ENCODE measurements around the gene REEP2. TPM values are rescaled to one million over a fixed set of nuclear protein-coding genes. Genes with fewer than 3 reads are reported as not detected.

REEP2 gene
- total RNA-seq, 1 donor from 2014 or later, result 17.2 TPM

- Histone ChIP-seq H3K9ac (ENCODE audit: low read length) (no peak overlapping the region), H3K36me3 (ENCODE audit: insufficient read depth, low read length) (no peaks in the 10 kb centered on the region), H3K27ac (ENCODE audit: low read depth, low read length) (no peak overlapping the region), H3K4me2 (ENCODE audit: low read length) (no peak overlapping the region), H4K20me1 (ENCODE audit: insufficient read depth, low read length) (no peaks in the 10 kb centered on the region), H3K9me3 (ENCODE audit: insufficient read depth, low read depth, low read length) (no peaks in the 10 kb centered on the region), H3K27me3 (ENCODE audit: insufficient read depth, low read length) (no peaks in the 10 kb centered on the region), H2AFZ (ENCODE audit: low read depth, low read length) (no peak overlapping the region), H3K4me1 (ENCODE audit: insufficient read depth, low read length) (peaks cover 9% of the 10 kb centered on the region), H3K79me2 (ENCODE audit: insufficient read depth, low read length) (no peaks in the 10 kb centered on the region), H3K4me3 (ENCODE audit: insufficient read depth, low read depth, low read length) (no peak overlapping the region)
- peaks cover 13% of the 10 kb centered on the region for H3K4me1 Mint-ChIP-seq (ENCODE audit: low read depth, unreplicated experiment)
- no peak overlapping the region for H3K4me3 Mint-ChIP-seq (ENCODE audit: unreplicated experiment)
- DNase-seq (ENCODE audit: low read depth), result no peak
- peaks cover 2% of the 10 kb centered on the region for H3K36me3 Mint-ChIP-seq (ENCODE audit: low read depth, unreplicated experiment)
- FAIRE-seq, result no peak
- H3K27ac Mint-ChIP-seq (ENCODE audit: unreplicated experiment), result peak overlapping the region; percentile 18
- no peak for TF ChIP-seq EZH2 (IDR thresholded peaks at IDR 0.05; ENCODE audit: insufficient read depth, low read length)
- TF ChIP-seq, protein P1, sequence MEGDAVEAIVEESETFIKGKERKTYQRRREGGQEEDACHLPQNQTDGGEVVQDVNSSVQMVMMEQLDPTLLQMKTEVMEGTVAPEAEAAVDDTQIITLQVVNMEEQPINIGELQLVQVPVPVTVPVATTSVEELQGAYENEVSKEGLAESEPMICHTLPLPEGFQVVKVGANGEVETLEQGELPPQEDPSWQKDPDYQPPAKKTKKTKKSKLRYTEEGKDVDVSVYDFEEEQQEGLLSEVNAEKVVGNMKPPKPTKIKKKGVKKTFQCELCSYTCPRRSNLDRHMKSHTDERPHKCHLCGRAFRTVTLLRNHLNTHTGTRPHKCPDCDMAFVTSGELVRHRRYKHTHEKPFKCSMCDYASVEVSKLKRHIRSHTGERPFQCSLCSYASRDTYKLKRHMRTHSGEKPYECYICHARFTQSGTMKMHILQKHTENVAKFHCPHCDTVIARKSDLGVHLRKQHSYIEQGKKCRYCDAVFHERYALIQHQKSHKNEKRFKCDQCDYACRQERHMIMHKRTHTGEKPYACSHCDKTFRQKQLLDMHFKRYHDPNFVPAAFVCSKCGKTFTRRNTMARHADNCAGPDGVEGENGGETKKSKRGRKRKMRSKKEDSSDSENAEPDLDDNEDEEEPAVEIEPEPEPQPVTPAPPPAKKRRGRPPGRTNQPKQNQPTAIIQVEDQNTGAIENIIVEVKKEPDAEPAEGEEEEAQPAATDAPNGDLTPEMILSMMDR (IDR thresholded peaks at IDR 0.05; ENCODE audit: insufficient read depth, low read depth, low read length), result no peak
- H3K9me3 Mint-ChIP-seq (ENCODE audit: unreplicated experiment), result no peaks in the 10 kb centered on the region
- H3K27me3 Mint-ChIP-seq (ENCODE audit: low read depth, unreplicated experiment), result peaks cover 29% of the 10 kb centered on the region
These were observed 20.6 kb downstream of the REEP2 start for GRCh38 chr5:138459311-138459933.

DNA sequence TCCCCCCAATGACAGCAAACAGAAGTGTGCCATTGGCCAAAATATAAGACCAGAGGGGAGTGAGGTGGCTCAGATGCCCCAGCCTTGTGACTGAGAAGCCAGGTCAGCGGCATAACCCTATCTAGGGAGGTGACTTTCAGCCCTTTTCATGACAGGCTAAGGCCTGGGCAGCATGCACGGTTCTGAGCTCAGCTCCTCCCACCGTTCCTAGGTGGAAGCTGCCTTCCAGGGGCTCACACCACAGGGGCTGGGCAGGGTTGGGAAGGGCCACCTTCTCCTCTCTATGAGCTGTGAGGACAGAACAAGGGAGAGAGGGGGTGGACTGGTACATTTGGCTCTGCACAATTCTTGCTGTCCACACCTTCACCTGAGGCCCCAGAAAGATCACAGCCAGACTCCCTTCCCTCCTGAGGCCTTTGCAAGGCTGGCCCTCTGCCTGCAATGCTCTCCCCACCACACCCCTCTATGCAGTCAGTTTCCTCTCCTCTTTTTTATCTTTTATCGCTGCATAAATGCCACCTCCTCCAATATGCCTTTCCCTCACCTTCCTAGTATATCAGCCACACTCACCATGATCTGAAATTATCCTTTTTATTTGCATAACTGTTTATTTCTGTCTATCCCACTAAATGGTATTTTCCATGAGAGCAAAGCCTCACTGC, 21.3 kb downstream of the REEP2 start:
- Histone ChIP-seq H4K20me1 (ENCODE audit: insufficient read depth, low read length) (no peaks in the 10 kb centered on the region), H3K9me3 (ENCODE audit: insufficient read depth, low read depth, low read length) (no peaks in the 10 kb centered on the region), H3K27me3 (ENCODE audit: insufficient read depth, low read length) (no peaks in the 10 kb centered on the region), H3K4me3 (ENCODE audit: insufficient read depth, low read depth, low read length) (no peak overlapping the region), H3K4me2 (ENCODE audit: low read length) (no peak overlapping the region), H3K36me3 (ENCODE audit: insufficient read depth, low read length) (no peaks in the 10 kb centered on the region), H3K27ac (ENCODE audit: low read depth, low read length) (no peak overlapping the region), H2AFZ (ENCODE audit: low read depth, low read length) (no peak overlapping the region), H3K9ac (ENCODE audit: low read length) (no peak overlapping the region), H3K79me2 (ENCODE audit: insufficient read depth, low read length) (no peaks in the 10 kb centered on the region), H3K4me1 (ENCODE audit: insufficient read depth, low read length) (peaks cover 10% of the 10 kb centered on the region)
- no peak for DNase-seq (ENCODE audit: low read depth)
- FAIRE-seq, result no peak
- Mint-ChIP-seq H3K4me1 (ENCODE audit: low read depth, unreplicated experiment) (peaks cover 13% of the 10 kb centered on the region), H3K27ac (ENCODE audit: unreplicated experiment) (no peak overlapping the region), H3K36me3 (ENCODE audit: low read depth, unreplicated experiment) (no peaks in the 10 kb centered on the region), H3K9me3 (ENCODE audit: unreplicated experiment) (no peaks in the 10 kb centered on the region), H3K4me3 (ENCODE audit: unreplicated experiment) (peak overlapping the region; percentile 42), H3K27me3 (ENCODE audit: low read depth, unreplicated experiment) (peaks cover 23% of the 10 kb centered on the region)
- TF ChIP-seq, protein P1 (IDR thresholded peaks at IDR 0.05; ENCODE audit: insufficient read depth, low read depth, low read length), result no peak
- no peak for TF ChIP-seq EZH2 (IDR thresholded peaks at IDR 0.05; ENCODE audit: insufficient read depth, low read length)
